Mucosa of rectum (tissue), 2 donors: ENCODE results near the gene CHN1.

Source experiments
- H3K27ac ChIP-seq, 2 donors: one replicate each; pipeline ENCODE4 v1.7.0; 2013; ENCODE audit warnings: inconsistent platforms in 2 of 2, low read depth in 2 of 2, low read length in 2 of 2
- H3K27me3 ChIP-seq, 2 donors: one replicate each; pipeline ENCODE4 v1.7.0; 2013; ENCODE audit warnings: low read length in 2 of 2; ENCODE audit not compliant: control insufficient read depth in 2 of 2, insufficient read depth in 2 of 2
- H3K36me3 ChIP-seq, 2 donors: one replicate each; pipeline ENCODE4 v1.7.0; 2013; ENCODE audit warnings: low read length in 2 of 2; ENCODE audit not compliant: control insufficient read depth in 2 of 2, insufficient read depth in 2 of 2
- H3K4me1 ChIP-seq, 2 donors: one replicate each; pipeline ENCODE4 v1.7.0; 2013; ENCODE audit warnings: low read length in 2 of 2, mild to moderate bottlenecking in 1 of 2; ENCODE audit not compliant: control insufficient read depth in 2 of 2, insufficient read depth in 2 of 2
- H3K4me3 ChIP-seq, 2 donors: one replicate each; pipeline ENCODE4 v1.7.0; 2013; ENCODE audit warnings: low read length in 2 of 2
- H3K9ac ChIP-seq, 2 donors: one replicate each; pipeline ENCODE4 v1.7.0; 2013; ENCODE audit warnings: low read length in 2 of 2, low read depth in 1 of 2, mild to moderate bottlenecking in 1 of 2
- H3K9me3 ChIP-seq, 2 donors: one replicate each; pipeline ENCODE4 v1.7.0; 2013; ENCODE audit warnings: low read length in 2 of 2; ENCODE audit not compliant: control insufficient read depth in 2 of 2
- donor health status: healthy.
- donor health status: Normal muscosa, but diverticular disease.

CHN1 gene

GRCh38 chr2:174750923-174751441 lies 254.2 kb downstream of the CHN1 start:
- no peaks in the 10 kb centered on the region for H3K9me3 ChIP-seq
- no peak overlapping the region for H3K27ac ChIP-seq
- H3K4me3 ChIP-seq, result no peak overlapping the region
- no peaks in the 10 kb centered on the region for H3K27me3 ChIP-seq
- H3K36me3 ChIP-seq, result no peaks in the 10 kb centered on the region
- H3K9ac ChIP-seq, result no peak overlapping the region
- H3K4me1 ChIP-seq, result no peaks in the 10 kb centered on the region

- Histone ChIP-seq H3K4me1 (no peaks in the 10 kb centered on the region), H3K4me3 (no peak overlapping the region), H3K36me3 (no peaks in the 10 kb centered on the region), H3K27ac (no peak overlapping the region), H3K9me3 (no peaks in the 10 kb centered on the region), H3K27me3 (peaks cover 0 to 3% of the 10 kb centered on the region in 2 donors), H3K9ac (no peak overlapping the region)
Measured at GRCh38 chr2:174749793-174750192, 255.4 kb downstream of the CHN1 start.

GRCh38 chr2:174748948-174749347 lies 256.2 kb downstream of the CHN1 start:
- no peak overlapping the region for H3K4me3 ChIP-seq
- H3K9ac ChIP-seq, result no peak overlapping the region

More at GRCh38 chr2:174748948-174749347, 256.2 kb downstream of the CHN1 start:
- Histone ChIP-seq H3K9me3 (no peaks in the 10 kb centered on the region), H3K4me1 (no peaks in the 10 kb centered on the region), H3K27me3 (peaks cover 0 to 3% of the 10 kb centered on the region in 2 donors), H3K36me3 (no peaks in the 10 kb centered on the region), H3K27ac (no peak overlapping the region)
